Measurements from ENCODE around the gene ZFYVE28. TPM values are rescaled to one million over a fixed set of nuclear protein-coding genes. Genes with fewer than 3 reads are reported as not detected.

The ZFYVE28 gene
- total RNA-seq, 1 donor, result 10.5 TPM

DNA sequence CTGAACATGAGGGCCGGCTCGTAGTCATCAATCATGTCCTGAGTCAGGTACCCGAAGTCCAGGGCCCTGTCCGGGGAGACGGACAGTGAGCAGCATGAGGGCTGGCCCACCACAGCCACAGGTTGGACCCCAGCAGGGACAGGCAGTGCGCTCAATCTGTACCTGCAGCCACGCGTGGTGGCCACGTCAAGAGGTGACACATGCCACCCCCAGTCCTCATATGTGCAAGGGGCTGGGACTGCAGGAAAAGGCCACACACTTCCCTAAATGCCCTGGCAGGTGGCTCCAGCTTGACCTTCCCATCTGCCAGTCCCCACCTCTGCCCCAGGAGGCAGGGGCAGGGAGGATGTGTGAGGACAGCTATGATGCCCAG is 82.7 kb downstream of the ZFYVE28 start:
- H3K27ac ChIP-seq (ENCODE audit: low read depth, low read length), result no peak overlapping the region
- no peak overlapping the region for H3K4me2 ChIP-seq (ENCODE audit: insufficient read depth, low read length)

DNA sequence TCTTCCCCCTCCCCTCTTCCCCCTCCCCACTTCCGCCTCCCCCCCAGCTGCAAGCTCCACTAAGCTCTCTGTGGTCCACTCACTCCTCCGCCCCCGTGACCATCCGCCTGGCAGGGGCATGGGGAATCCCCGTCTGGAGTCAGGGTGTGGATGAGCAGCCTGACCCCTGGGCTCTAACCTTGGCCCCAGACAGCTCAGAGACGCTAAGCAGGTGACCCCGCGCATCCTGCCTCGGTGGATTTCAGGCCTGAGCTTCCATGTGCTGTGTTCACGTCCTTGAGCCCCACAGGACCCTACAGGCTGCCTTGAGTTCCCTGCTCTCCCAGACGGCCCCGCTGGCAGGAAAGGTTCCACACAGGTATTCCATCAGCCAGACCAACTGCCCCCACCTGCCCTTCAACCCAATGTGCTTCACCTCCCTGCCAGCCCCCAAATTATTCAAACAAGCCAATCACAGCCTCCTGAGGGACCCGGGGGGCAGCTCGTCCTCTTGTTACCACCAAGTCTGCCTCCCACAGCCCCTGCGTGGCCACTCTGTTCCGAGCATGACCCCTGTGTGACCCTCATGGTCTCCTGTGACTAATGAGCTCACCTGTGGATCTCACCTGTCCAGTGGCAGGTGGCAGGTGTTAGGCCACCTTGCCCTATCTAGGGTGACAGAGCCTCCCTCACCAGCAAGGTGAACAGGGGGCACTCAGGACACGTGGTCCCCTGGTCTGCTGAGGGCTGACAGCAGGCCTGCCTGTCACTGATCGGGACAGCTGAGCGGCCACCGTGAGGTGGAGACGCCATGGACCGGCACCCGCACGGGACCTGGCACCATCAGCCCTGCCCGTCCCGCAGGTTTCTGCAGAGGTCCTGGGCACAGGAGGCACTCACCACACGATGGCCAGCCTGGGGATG is 83.4 kb downstream of the ZFYVE28 start:
- DNase-seq (ENCODE audit: insufficient read length, low spot score, missing footprints), result no peak
- peaks cover 7% of the 10 kb centered on the region for H3K4me1 ChIP-seq (ENCODE audit: insufficient read depth, low read length)
- H3K9me3 ChIP-seq (ENCODE audit: low read depth, low read length), result no peaks in the 10 kb centered on the region
- no peaks in the 10 kb centered on the region for H3K36me3 ChIP-seq (ENCODE audit: insufficient read depth, low read length)
- no peak overlapping the region for H3K27ac ChIP-seq (ENCODE audit: low read depth, low read length)
- no peak overlapping the region for H3K4me2 ChIP-seq (ENCODE audit: insufficient read depth, low read length)
- H3K27me3 ChIP-seq (ENCODE audit: insufficient read depth, low read length), result no peaks in the 10 kb centered on the region
- TF ChIP-seq, protein P1, sequence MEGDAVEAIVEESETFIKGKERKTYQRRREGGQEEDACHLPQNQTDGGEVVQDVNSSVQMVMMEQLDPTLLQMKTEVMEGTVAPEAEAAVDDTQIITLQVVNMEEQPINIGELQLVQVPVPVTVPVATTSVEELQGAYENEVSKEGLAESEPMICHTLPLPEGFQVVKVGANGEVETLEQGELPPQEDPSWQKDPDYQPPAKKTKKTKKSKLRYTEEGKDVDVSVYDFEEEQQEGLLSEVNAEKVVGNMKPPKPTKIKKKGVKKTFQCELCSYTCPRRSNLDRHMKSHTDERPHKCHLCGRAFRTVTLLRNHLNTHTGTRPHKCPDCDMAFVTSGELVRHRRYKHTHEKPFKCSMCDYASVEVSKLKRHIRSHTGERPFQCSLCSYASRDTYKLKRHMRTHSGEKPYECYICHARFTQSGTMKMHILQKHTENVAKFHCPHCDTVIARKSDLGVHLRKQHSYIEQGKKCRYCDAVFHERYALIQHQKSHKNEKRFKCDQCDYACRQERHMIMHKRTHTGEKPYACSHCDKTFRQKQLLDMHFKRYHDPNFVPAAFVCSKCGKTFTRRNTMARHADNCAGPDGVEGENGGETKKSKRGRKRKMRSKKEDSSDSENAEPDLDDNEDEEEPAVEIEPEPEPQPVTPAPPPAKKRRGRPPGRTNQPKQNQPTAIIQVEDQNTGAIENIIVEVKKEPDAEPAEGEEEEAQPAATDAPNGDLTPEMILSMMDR (IDR thresholded peaks at IDR 0.05; ENCODE audit: extremely low read depth, low read depth, low read length), result no peak
- no peaks in the 10 kb centered on the region for H4K20me1 ChIP-seq (ENCODE audit: insufficient read depth, low read length)
- no peak overlapping the region for H2AFZ ChIP-seq (ENCODE audit: low read length)
- no peak overlapping the region for H3K4me3 ChIP-seq (ENCODE audit: insufficient read depth, low read length)
- no peaks in the 10 kb centered on the region for H3K79me2 ChIP-seq (ENCODE audit: insufficient read depth, low read length)

More for the DNA sequence above, 82.7 kb downstream of the ZFYVE28 start:
- Histone ChIP-seq H3K9me3 (ENCODE audit: low read depth, low read length) (no peaks in the 10 kb centered on the region), H3K36me3 (ENCODE audit: insufficient read depth, low read length) (no peaks in the 10 kb centered on the region), H2AFZ (ENCODE audit: low read length) (no peak overlapping the region), H3K4me3 (ENCODE audit: insufficient read depth, low read length) (no peak overlapping the region), H3K27me3 (ENCODE audit: insufficient read depth, low read length) (no peaks in the 10 kb centered on the region), H4K20me1 (ENCODE audit: insufficient read depth, low read length) (no peaks in the 10 kb centered on the region), H3K79me2 (ENCODE audit: insufficient read depth, low read length) (no peaks in the 10 kb centered on the region), H3K4me1 (ENCODE audit: insufficient read depth, low read length) (peaks cover 1% of the 10 kb centered on the region)
- no peak for DNase-seq (ENCODE audit: insufficient read length, low spot score, missing footprints)
- TF ChIP-seq, protein P1 (IDR thresholded peaks at IDR 0.05; ENCODE audit: extremely low read depth, low read depth, low read length), result no peak

DNA sequence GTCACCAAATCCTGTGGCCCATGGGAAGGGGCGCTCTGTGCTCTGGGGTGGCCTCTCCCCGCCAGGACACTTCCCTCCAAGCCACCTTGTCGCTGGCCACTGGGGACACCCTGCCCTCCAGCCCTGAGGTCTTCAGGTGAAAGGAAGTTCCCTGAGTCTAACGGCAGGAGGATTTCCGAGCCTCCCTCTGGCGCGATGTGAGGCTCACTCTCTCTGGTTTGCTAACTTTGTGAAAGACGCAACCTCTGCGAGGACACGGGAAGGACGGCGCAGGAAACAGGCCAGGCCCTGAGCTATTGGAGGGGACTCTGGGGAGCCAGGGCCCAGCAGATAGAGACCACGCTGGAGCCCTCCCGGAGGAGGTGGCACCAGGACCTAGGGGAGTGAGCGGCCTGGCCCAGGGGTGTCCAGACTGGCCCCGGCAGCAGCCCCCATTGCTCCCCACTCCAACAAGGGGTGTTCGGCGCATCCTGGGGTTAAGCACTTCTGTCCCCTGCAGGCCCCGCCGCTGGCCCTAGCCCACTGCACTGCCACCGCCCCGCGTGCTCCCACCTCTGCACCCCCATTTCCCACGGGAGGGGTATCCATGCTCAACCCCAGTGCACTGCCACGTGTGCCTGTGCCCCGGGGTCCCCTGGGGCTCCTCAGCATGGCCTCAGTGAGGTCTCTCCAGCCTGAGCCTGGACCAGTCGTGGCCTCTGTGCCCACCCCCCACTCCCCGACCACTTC is 84.4 kb downstream of the ZFYVE28 start:
- H3K4me3 ChIP-seq (ENCODE audit: insufficient read depth, low read length), result no peak overlapping the region
- H3K36me3 ChIP-seq (ENCODE audit: insufficient read depth, low read length), result no peaks in the 10 kb centered on the region
- peak; percentile 88 for DNase-seq (ENCODE audit: insufficient read length, low spot score, missing footprints)
- no peak overlapping the region for H3K4me2 ChIP-seq (ENCODE audit: insufficient read depth, low read length)
- H4K20me1 ChIP-seq (ENCODE audit: insufficient read depth, low read length), result no peaks in the 10 kb centered on the region
- no peak overlapping the region for H3K27ac ChIP-seq (ENCODE audit: low read depth, low read length)
- H2AFZ ChIP-seq (ENCODE audit: low read length), result no peak overlapping the region
- H3K4me1 ChIP-seq (ENCODE audit: insufficient read depth, low read length), result peaks cover 14% of the 10 kb centered on the region
- H3K79me2 ChIP-seq (ENCODE audit: insufficient read depth, low read length), result no peaks in the 10 kb centered on the region
- TF ChIP-seq, protein P1 (IDR thresholded peaks at IDR 0.05; ENCODE audit: extremely low read depth, low read depth, low read length), result no peak
- H3K27me3 ChIP-seq (ENCODE audit: insufficient read depth, low read length), result no peaks in the 10 kb centered on the region
- no peaks in the 10 kb centered on the region for H3K9me3 ChIP-seq (ENCODE audit: low read depth, low read length)

DNA sequence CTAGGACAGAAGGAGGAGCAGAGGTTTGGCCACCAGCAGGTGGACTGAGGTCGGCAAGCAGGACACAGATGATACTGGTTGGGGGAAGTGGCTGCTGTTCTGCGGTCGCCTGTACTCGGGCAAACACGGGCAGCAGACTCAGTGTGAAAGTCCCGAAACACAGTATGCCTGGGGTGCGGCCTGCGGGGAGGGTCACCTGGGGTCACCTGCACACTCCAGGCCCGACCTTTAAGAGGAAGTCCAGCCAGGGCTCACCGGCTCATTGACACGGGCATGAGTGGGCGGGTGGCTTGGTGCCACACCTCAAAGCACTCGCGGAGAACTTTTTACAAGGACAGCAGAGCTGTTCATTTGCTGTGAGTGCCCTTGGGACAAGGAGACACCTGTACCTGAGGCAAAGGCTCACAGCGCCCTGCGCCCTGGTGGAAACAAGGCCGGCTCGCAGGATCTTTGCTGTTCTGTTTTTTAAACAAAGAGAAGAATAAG is 85.0 kb downstream of the ZFYVE28 start:
- no peak overlapping the region for H3K4me2 ChIP-seq (ENCODE audit: insufficient read depth, low read length)
- H3K4me1 ChIP-seq (ENCODE audit: insufficient read depth, low read length), result peaks cover 14% of the 10 kb centered on the region
- H3K9me3 ChIP-seq (ENCODE audit: low read depth, low read length), result no peaks in the 10 kb centered on the region
- no peak overlapping the region for H3K27ac ChIP-seq (ENCODE audit: low read depth, low read length)
- peak; percentile 54 for DNase-seq (ENCODE audit: insufficient read length, low spot score, missing footprints)
- H3K79me2 ChIP-seq (ENCODE audit: insufficient read depth, low read length), result no peaks in the 10 kb centered on the region
- no peak overlapping the region for H3K4me3 ChIP-seq (ENCODE audit: insufficient read depth, low read length)
- H3K36me3 ChIP-seq (ENCODE audit: insufficient read depth, low read length), result no peaks in the 10 kb centered on the region
- TF ChIP-seq, protein P1 (IDR thresholded peaks at IDR 0.05; ENCODE audit: extremely low read depth, low read depth, low read length), result no peak
- no peaks in the 10 kb centered on the region for H3K27me3 ChIP-seq (ENCODE audit: insufficient read depth, low read length)
- H2AFZ ChIP-seq (ENCODE audit: low read length), result no peak overlapping the region
- H4K20me1 ChIP-seq (ENCODE audit: insufficient read depth, low read length), result no peaks in the 10 kb centered on the region

Data from osteoblast (primary cell).